ENCODE data around the gene TREX2.

- no peak for TF ChIP-seq CTCF (IDR thresholded peaks at IDR 0.05)
- TF ChIP-seq POLR2A (IDR thresholded peaks at IDR 0.05), result no peak
- TF ChIP-seq POLR2AphosphoS5 (IDR thresholded peaks at IDR 0.05), result no peak
Observed at GRCh38 chrX:153426204-153426603, 19.7 kb downstream of the TREX2 start.
